Measurements from ENCODE around the gene ZCCHC24.

Gene ZCCHC24

GRCh38 chr10:79445977-79446757 lies 743 bp upstream of the ZCCHC24 start:
- DNase-seq (ENCODE audit: low spot score): no peak

- DNase-seq (ENCODE audit: low spot score): peak; percentile 68
These were observed 965 bp downstream of the ZCCHC24 start for GRCh38 chr10:79444199-79445119.

DNA sequence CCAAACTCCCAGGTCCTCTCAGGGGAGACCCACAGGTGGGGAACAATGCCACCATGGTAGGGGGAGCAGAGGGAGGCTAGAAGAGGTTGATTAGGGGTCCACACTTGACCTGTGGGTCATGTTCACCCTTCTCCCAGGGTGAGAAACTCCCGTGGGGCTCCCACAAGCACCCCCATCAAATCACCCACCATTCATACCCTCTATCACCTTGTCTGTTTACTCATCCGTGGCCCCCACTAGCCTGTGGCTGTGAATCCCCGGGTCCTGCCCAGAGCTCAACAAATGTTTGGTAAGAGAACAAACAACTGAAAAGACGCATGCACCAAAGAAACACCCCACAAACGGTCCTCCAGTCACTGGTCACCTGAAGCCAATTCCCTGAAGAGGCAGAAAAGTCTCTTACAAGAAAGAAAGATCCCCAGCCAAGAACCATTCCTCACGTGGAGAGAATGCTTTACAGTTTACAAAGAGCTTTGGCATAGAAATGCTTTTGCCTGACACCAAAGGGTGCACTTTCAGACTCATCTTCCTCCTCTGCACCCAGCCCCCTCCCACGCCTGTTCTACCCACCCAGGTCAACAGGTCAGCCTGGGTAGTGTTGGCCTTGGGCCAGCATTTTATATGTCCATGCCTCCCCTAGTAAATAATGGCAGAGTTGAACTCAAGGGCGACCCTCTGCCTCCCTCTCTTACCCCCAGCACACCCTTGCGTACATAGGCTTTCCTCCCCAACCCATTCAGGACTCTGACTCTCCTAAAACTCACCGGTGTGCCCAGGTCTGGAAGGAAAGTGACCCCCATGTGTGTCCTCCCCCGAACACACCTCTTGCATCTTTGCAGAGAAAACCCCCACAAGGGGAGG lies 1.9 kb downstream of the ZCCHC24 start:
- no peak for DNase-seq (ENCODE audit: low spot score)

DNA sequence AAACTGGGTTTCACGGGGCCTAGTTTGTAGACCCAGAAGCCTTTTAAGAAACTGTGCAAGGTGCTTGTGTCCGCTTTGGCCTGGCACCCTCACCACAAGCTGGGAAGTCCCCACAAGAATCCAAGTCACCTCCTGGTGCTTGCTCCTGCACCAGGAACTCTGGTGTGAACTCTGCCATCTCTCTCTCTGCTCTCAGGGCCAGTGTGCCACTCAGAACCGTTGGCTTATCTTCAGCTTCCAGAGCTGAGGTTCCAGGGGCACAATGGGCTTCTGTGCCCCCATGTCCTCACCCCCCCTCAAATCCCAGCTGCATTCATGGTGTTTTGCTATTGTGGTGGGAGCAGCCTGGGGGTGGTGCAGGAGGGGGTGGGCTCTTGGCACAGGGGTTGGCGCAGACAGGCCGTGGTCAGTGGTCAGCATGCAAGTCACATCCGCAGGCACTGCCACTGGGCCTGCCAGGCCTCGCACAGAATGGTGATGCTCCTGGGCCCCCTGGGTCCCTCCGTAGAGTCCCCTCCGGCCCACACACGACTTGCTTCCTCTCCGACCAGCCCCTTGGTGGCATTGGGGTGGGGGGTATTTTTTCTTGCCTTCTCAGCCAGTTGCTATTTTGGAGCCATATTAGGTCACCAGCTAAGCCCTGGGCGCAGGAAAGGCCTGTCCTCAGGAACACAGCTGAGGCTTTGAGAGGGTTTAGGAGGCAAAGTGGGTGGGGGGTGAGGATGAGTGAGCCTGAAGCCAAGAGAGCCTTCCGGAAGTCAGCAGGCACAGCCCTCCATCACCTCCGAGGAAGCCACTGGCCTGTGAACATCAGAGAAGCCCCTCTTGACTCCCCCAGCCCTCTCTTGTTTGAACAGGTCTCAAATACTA lies 3.0 kb downstream of the ZCCHC24 start:
- peak; percentile 98 for DNase-seq (ENCODE audit: low spot score)

GRCh38 chr10:79441433-79441832 lies 4.0 kb downstream of the ZCCHC24 start:
- no peak for DNase-seq (ENCODE audit: low spot score)

- DNase-seq (ENCODE audit: low spot score): no peak
These were observed 5.1 kb downstream of the ZCCHC24 start for GRCh38 chr10:79440281-79440680.

DNA sequence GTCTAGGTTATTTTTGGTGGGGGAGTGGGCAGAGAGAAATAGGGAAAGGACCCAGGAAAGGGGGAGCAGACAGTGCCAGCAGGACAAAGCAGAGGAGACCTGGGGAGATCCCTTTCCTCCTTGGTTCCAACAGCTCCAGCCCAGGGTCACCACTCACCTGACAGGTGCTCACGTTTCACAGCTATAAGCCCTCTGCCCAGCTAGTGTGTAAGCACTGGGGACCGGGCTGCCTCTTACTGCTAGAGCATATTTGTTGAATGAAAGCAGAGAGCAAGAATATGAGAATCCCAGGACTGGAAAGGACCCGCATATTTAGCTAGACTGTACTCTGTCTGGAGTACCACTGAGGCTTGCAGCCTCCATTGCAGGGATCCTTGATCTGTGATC lies 6.7 kb downstream of the ZCCHC24 start:
- no peak for DNase-seq (ENCODE audit: low spot score)

DNA sequence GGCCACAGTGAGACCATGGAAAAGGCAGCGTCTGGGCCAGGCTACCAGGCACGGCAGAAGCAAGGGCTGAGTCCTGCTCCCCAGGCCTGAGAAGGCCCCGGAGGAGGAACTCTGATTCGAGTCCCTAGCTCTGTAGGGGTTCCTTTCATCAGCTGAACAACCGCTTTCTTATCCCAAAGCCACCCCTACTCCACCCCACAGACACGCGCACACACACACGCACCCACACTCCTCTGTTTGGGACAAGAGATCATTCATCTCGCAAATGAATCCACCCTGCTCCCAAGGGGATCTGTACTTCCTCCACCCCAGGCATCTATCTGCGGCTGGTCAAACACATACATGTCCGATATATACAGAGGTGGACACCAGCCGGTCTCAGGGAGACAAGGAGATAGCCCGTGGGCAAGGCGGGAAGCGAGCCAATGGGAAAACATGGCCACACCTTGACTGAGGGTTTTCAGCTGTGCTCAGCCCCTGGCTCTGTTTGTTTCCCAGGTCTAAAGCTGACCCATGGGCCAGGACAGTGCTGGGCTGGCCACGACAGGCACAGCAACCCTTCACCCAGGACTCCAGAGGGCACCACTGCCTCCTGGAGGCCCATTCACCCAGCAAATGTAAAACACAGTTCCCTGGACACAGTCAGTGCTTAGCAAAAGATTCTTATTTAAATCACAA lies 7.3 kb downstream of the ZCCHC24 start:
- DNase-seq (ENCODE audit: low spot score): peak; percentile 77

DNA sequence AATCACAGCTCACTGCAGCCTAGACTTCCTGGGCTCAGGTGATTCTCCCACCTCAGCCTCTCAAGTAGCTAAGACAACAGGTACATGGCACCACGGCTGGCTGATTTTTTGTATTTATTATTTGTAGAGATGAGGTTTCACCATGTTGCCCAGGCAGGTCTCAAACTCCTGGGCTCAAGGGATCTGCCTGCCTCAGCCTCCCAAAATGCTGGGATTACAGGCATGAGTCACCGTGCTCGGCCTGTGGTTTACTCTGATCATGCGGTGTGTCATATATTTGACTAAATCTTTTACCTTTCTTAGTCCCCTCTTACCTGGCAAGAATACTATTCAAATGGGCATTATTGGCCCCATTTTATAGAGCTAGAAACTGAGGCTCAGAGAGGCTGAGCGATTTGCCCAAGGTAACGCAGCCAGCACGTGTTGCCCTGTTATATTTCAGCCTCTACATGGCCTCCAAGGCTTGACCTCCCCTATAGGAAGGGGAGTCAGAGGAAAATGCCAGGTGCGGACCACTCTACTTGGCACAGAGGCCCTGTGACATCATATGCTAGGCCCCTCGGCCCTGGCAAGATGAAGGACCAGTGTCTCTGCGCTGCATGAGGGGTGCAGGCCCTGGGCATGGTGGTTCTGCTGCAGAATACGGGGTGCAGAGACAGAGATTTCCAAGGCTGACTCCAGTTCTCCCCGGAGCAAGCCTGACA lies 8.2 kb downstream of the ZCCHC24 start:
- no peak for DNase-seq (ENCODE audit: low spot score)

DNA sequence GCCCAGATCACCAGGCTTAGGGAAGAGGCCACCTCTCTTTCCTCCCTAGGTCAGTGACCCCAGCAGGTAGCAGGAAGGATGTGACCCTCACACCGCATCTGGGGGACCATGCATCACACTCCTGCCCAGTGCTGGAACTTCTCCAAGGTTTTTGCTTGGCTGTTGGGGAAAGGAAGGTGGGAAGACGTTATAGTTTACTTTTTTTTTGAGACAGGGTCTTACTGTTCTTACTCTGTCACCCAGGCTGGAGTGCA lies 8.6 kb downstream of the ZCCHC24 start:
- no peak for DNase-seq (ENCODE audit: low spot score)

GRCh38 chr10:79436066-79436849 lies 9.2 kb downstream of the ZCCHC24 start:
- no peak for DNase-seq (ENCODE audit: low spot score)

DNA sequence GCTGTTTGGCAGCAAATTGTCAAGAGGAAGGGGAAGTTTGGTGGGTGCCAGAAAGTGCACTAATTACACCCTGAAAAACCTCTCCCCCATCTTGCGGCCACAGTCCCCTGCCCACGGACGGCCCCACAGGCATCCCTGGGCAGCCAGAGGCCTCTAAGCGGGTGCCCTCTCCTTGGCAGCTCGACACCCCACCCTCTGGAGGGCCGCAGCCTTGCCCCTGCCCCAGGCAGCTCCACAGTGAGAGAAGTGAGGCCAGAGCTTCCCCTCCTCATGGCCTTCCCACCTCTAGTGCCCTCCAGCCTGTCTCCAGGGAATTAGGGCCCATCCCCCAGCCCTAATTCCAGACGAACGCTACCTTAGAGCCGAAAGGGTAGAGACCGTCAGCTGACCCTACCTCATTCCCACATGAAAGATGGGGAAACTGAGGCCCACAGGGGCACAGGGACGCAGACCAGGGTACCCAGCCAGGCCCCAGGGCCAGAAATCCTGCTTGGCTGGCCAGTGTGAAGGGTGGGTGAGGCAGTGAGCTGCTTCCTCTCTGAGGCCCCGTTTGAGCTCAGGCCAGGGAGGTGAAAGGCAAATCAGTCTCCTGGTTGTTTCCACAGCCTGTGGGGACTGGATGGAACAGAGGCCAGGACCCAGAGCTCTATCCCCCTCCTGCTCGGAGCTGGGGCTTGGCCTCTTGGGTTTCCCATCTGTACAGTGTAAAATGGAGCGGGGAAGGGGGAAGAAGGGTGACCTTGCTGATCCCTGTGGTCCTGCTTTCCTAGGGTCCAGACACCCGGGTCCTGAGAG lies 10.0 kb downstream of the ZCCHC24 start:
- no peak for DNase-seq (ENCODE audit: low spot score)

GRCh38 chr10:79434821-79435251 lies 10.6 kb downstream of the ZCCHC24 start:
- DNase-seq (ENCODE audit: low spot score): no peak

DNA sequence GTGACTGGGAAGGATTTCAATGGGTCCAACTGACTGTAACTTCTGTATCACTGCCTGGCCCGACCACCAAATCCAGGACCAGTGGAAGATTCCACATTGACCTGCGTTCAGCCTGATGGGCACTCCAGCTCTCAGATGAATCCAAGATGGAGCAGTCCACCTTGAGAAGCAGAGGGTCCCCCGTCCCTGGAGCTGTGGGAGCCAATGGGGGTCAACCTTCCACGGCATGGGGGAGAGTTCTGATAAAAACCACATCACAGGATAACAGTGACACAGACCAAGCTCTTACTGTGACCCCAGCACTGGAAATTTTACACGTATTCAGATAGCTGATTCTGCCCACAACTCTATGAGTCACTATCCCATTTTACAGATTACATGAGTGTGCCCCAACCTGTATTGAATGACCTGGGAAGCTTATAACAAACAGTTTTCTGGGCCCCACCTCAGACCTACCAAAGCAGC lies 11.2 kb downstream of the ZCCHC24 start:
- no peak for DNase-seq (ENCODE audit: low spot score)

DNA sequence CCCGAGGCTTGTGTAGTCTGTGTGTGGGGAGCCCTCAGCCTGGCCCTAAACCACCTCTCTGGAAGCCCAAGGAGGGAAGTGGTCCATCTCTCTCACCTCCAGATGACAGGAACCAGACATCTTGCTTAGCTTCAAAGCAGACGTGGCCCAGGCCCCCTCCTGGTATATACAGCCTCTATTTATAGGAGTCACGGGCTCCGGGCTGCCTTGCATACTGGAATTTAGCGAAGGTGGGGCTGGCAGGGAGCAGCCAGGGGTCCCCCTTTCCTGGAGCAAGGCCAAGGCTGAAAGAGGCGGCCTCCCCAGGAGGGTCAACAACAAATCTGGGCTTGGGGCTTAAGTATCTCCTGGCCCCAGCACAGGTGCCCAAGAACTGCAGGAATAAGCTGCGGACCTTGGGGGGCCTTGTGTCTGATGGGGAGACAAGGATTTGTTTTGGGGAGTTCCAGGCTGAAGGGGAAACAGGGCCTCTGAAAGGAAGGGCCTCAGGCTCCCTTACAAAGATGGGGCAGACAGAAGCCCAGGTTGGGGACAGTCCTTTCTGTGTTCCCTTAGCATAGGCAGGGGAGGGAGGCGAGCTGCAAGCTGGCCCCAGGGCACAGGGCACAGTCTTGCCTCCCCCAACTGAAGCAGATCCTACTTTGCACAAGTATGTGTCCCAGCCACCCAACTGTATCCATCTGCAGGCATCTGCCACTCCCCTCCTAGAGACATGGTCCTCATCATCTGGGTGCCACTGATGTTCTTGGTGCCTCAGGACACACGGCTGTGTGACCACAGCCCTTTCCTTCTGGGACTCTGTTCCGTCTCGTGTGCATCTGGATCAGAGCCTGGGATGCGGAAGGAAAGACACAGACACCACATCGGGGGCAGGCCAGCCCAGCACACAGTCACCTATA lies 11.9 kb downstream of the ZCCHC24 start:
- DNase-seq (ENCODE audit: low spot score): no peak

DNA sequence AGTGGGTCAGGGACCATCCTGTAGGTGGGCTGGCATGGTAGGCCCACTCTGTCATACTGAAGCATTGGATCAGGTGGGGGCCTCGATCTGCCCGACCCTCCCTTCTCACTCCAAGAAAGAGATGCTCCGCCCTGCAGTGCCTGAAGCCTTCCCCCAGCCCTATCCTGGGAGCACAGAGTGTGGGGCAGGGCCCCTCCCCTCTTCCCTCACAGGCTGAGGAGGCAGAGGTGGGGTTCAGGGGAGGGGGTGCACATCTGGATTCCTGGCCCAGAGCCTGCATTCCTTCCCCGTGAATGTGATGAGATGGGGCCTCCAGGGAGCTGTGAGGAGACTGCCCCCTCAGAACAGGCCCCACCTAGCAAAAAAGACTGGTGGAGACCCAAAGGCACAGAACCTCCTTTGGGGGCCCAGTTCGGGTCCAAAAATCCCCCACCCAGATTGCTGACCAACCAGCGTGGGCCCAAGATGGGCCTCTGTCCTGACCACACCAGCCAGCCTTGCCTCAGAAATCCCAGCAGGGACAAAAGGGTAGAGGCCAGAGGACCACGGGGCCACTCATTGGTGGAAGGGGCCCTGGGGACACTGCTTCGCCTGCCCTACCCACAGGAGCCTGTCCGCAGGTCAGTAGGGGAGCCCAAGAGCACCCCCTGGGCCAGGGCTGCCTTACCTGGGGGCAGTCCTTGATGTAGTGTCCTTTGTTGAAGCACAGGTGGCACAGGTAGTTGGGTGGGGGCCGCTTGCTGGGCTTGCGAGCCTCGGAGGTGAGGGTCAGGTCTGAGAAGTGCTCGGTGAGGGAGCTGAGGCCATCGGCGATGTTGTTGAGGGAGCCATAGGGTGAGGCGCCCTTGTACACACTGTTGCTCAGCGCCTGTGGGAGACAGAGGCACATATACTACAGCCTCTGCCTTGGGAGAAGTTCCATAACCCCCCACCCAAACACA lies 13.3 kb downstream of the ZCCHC24 start:
- DNase-seq (ENCODE audit: low spot score): no peak

Measured in putamen (tissue), 1 donor.